Subcutaneous adipose tissue (tissue), 4 donors: ENCODE data around the gene SARM1. TPM values are rescaled to one million over a fixed set of nuclear protein-coding genes. Genes with fewer than 3 reads are reported as not detected.

ENCODE experiments used
- CTCF ChIP-seq: fragments of 450-650 bp; IDR thresholded peaks from one replicate; pipeline ENCODE4 v1.5.1; 2016; ENCODE audit warnings: low read depth, mild to moderate bottlenecking, control low read depth, antibody characterized with exemption, moderate library complexity
- total RNA-seq, 4 donors: library from RNA; depleted of rRNA; stranded (reverse); fragments of >200 nt; gene quantifications; one replicate each; pipeline ENCODE4 v1.1.0, GENCODE V29; 2016

SARM1 gene
- total RNA-seq, 4 donors from 2014 or later: 3.8 to 7.7 (median 5.9) TPM

GRCh38 chr17:28335959-28336871, 35.3 kb upstream of the SARM1 start:
- no peak for TF ChIP-seq CTCF

GRCh38 chr17:28338056-28338768, 33.3 kb upstream of the SARM1 start:
- no peak for TF ChIP-seq CTCF

GRCh38 chr17:28339431-28339830, 32.1 kb upstream of the SARM1 start:
- TF ChIP-seq CTCF: no peak

GRCh38 chr17:28340374-28340773, 31.1 kb upstream of the SARM1 start:
- no peak for TF ChIP-seq CTCF

GRCh38 chr17:28341516-28341915, 30.0 kb upstream of the SARM1 start:
- no peak for TF ChIP-seq CTCF

GRCh38 chr17:28342313-28342712, 29.2 kb upstream of the SARM1 start:
- TF ChIP-seq CTCF: no peak

- no peak for TF ChIP-seq CTCF
Measured at GRCh38 chr17:28343491-28343932, 28.0 kb upstream of the SARM1 start.
